HepG2 (cell line): ENCODE measurements around the gene DTD2. TPM values are rescaled to one million over a fixed set of nuclear protein-coding genes. Genes with fewer than 3 reads are reported as not detected.

ENCODE experiments used
- ATRX ChIP-seq: sonication (generic); formaldehyde crosslinking; IDR thresholded peaks from 2 replicates; pipeline ENCODE4 v1.4.0; 2020; ENCODE audit warnings: missing genetic modification reagents, borderline replicate concordance
- CEBPG ChIP-seq: IDR thresholded peaks from 2 replicates; pipeline ENCODE4 v1.6.1; 2016
- FOSL1 ChIP-seq: sonication (generic); formaldehyde crosslinking; IDR thresholded peaks from 2 replicates; pipeline ENCODE4 v1.9.0; 2021; ENCODE audit warnings: missing genetic modification reagents, borderline replicate concordance
- KLF16 ChIP-seq, 2 experiments: sonication (generic) in 1 of 2; formaldehyde crosslinking in 1 of 2; IDR thresholded peaks; 2 replicates each; pipeline versions ENCODE4 v1.6.1 to v1.8.0; 2016 to 2023; ENCODE audit warnings: missing genetic modification reagents in 2 of 2, missing compliant biosample characterization in 1 of 2
- MEIS2 ChIP-seq: sonication (generic); formaldehyde crosslinking; IDR thresholded peaks from 2 replicates; pipeline ENCODE4 v1.9.0; 2021; ENCODE audit warnings: mild to moderate bottlenecking, missing genetic modification reagents
- MIXL1 ChIP-seq: IDR thresholded peaks from 2 replicates; pipeline ENCODE4 v1.6.1; 2016
- MTA1 ChIP-seq: sonication (generic); formaldehyde crosslinking; IDR thresholded peaks from 2 replicates; pipeline ENCODE4 v1.4.0; 2020; ENCODE audit warnings: missing genetic modification reagents, mild to moderate bottlenecking, borderline replicate concordance
- NAIF1 ChIP-seq: sonication (generic); formaldehyde crosslinking; IDR thresholded peaks from 2 replicates; pipeline ENCODE4 v1.5.0; 2020; ENCODE audit warnings: mild to moderate bottlenecking, missing genetic modification reagents, borderline replicate concordance
- NCOA2 ChIP-seq: sonication (generic); formaldehyde crosslinking; IDR thresholded peaks from 2 replicates; pipeline ENCODE4 v1.8.0; 2022; ENCODE audit warnings: inconsistent platforms
- NFE2L1 ChIP-seq: sonication (generic); formaldehyde crosslinking; IDR thresholded peaks from 2 replicates; pipeline ENCODE4 v1.4.0; 2020; ENCODE audit warnings: missing genetic modification reagents, mild to moderate bottlenecking, borderline replicate concordance
- POLR2A ChIP-seq, 2 experiments: IDR thresholded peaks; 2 replicates each; pipeline ENCODE4 v1.6.1; 2011; ENCODE audit warnings: low read depth in 2 of 2, low read length in 2 of 2, mild to moderate bottlenecking in 1 of 2, moderate library complexity in 1 of 2; ENCODE audit not compliant: insufficient read depth in 1 of 2
- REPIN1 ChIP-seq: sonication (generic); formaldehyde crosslinking; IDR thresholded peaks from 2 replicates; pipeline ENCODE4 v1.8.0; 2022; ENCODE audit warnings: missing genetic modification reagents, low read depth, mild to moderate bottlenecking, borderline replicate concordance
- SRY ChIP-seq: sonication (generic); formaldehyde crosslinking; IDR thresholded peaks from 2 replicates; pipeline ENCODE4 v1.8.0; 2022; ENCODE audit warnings: mild to moderate bottlenecking, missing genetic modification reagents
- ZBTB21 ChIP-seq: sonication (generic); formaldehyde crosslinking; IDR thresholded peaks from 2 replicates; pipeline ENCODE4 v1.4.0; 2020; ENCODE audit warnings: missing genetic modification reagents
- ZNF232 ChIP-seq: sonication (generic); formaldehyde crosslinking; IDR thresholded peaks from 2 replicates; pipeline ENCODE4 v1.4.0; 2020; ENCODE audit warnings: missing genetic modification reagents, borderline replicate concordance
- ZNF34 ChIP-seq: sonication (generic); formaldehyde crosslinking; IDR thresholded peaks from 2 replicates; pipeline ENCODE4 v1.4.0; 2020; ENCODE audit warnings: mild to moderate bottlenecking, missing genetic modification reagents, borderline replicate concordance
- ZNF383 ChIP-seq: sonication (generic); formaldehyde crosslinking; IDR thresholded peaks from 2 replicates; pipeline ENCODE4 v1.4.0; 2020; ENCODE audit warnings: missing genetic modification reagents, mild to moderate bottlenecking, borderline replicate concordance
- ZNF432 ChIP-seq: sonication (generic); formaldehyde crosslinking; IDR thresholded peaks from 2 replicates; pipeline ENCODE4 v1.5.0; 2020; ENCODE audit warnings: missing genetic modification reagents, mild to moderate bottlenecking, borderline replicate concordance
- ZNF446 ChIP-seq: sonication (generic); formaldehyde crosslinking; IDR thresholded peaks from 2 replicates; pipeline ENCODE4 v1.5.0; 2020; ENCODE audit warnings: mild to moderate bottlenecking, missing genetic modification reagents
- ZNF607 ChIP-seq: sonication (generic); formaldehyde crosslinking; IDR thresholded peaks from 2 replicates; pipeline ENCODE4 v1.5.1; 2020; ENCODE audit warnings: missing genetic modification reagents, mild to moderate bottlenecking, borderline replicate concordance
- ZNF792 ChIP-seq: IDR thresholded peaks from 2 replicates; pipeline ENCODE4 v1.6.1; 2016
- polyA plus RNA-seq, 8 experiments: library from polyadenylated mRNA; depleted of rRNA in 3 of 8; stranded (reverse) in 7 of 8; unstranded in 1 of 8; fragments of >200 nt; fragmentation: Illumina TruSeq in 4 of 8; extraction: Trizol in 4 of 8; gene quantifications; 2 replicates each; pipeline versions ENCODE4 v1.2.1 to v1.2.3, GENCODE V29; 2011 to 2016; ENCODE audit warnings: low read depth in 4 of 8, missing spikeins in 1 of 8, mixed read lengths in 1 of 8; ENCODE audit not compliant: insufficient read depth in 1 of 8
- total RNA-seq, 5 experiments: library from RNA; depleted of rRNA; stranded (reverse); fragments of >200 nt; fragmentation: Illumina TruSeq; extraction: Trizol; gene quantifications; 2 replicates each; pipeline ENCODE4 v1.2.3, GENCODE V29; 2016; ENCODE audit warnings: low read depth in 1 of 5
- TF ChIP-seq, protein P1 (sequence below): sonication (generic); formaldehyde crosslinking; IDR thresholded peaks from 2 replicates; pipeline ENCODE4 v1.5.0; 2020; ENCODE audit warnings: mild to moderate bottlenecking, missing genetic modification reagents, borderline replicate concordance
- TF ChIP-seq, protein P2 (sequence below): sonication (generic); formaldehyde crosslinking; IDR thresholded peaks from 2 replicates; pipeline ENCODE4 v1.4.0; 2020; ENCODE audit warnings: missing genetic modification reagents, mild to moderate bottlenecking, borderline replicate concordance
- TF ChIP-seq, protein P3 (sequence below): sonication (generic); formaldehyde crosslinking; IDR thresholded peaks from 2 replicates; pipeline ENCODE4 v1.4.0; 2020; ENCODE audit warnings: missing genetic modification reagents

The DTD2 gene
- total and polyA plus RNA-seq, 2 of the 13 experiments (the other 11 are each of a cell fraction or from before 2014, with no cell fraction given) = 22.3 to 49.8 TPM

DNA sequence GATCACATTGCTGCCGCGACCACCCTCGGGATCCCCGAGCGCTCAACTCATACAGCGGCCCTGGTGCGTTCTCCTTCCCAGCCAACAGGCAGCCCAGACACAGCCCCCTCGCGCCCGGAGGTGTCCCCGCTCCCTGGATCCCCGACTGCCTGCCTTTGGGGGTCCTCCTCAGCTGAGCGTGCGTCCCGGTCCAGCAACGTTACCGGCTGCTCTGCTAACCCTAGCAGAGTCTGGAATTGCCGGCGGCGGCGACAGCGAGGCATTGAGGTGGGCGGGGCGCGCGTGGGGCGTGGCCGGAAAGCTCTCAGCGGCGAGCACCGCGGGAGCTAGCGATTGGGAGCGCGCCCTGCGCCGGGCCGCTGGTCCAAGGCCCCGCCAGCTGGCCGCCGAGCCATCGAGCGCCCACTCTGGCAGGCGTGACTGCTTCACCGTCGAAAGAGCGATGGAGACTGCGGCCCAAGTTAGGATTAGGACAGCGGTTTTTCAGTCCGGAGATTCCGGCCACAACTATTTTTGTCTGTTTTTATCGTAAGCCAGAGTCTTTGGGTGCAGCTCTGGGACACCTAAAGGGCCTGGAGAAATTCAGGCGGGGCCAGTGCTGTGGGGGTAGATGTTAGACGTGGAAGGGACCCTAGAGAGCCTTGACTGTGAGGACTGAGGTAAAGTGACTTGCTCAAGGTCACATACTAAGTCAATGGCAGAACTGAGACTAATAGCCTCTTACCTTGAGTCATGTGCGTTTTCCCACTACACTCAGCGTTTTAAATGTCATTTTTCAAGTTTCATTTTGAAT lies 36.8 kb downstream of the DTD2 start, which contains the start of gene HEATR5A (continued):
- peak; percentile 61 for TF ChIP-seq CEBPG (CRISPR knock-in tag)
- TF ChIP-seq, protein P1, sequence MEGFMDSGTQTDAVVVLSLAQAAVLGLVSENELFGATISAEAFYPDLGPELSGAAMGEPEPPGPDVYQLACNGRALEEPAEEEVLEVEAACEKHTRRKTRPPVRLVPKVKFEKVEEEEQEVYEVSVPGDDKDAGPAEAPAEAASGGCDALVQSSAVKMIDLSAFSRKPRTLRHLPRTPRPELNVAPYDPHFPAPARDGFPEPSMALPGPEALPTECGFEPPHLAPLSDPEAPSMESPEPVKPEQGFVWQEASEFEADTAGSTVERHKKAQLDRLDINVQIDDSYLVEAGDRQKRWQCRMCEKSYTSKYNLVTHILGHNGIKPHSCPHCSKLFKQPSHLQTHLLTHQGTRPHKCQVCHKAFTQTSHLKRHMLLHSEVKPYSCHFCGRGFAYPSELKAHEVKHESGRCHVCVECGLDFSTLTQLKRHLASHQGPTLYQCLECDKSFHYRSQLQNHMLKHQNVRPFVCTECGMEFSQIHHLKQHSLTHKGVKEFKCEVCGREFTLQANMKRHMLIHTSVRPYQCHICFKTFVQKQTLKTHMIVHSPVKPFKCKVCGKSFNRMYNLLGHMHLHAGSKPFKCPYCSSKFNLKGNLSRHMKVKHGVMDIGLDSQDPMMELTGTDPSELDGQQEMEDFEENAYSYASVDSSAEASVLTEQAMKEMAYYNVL (CRISPR knock-in tag) = peak; percentile 72; the same call in 1 of the 2 replicates
- peak; percentile 100 for TF ChIP-seq REPIN1 (CRISPR knock-in tag)
- TF ChIP-seq NFE2L1 (CRISPR knock-in tag) = peak; percentile 76; the same call in 1 of the 2 replicates
- peak in 1 of 2 experiments; percentile 99; a peak in 2 of 4 replicates for TF ChIP-seq POLR2A (IDR thresholded peaks at IDR 0.05; ENCODE audit: insufficient read depth in 1 of 2, low read depth in 2 of 2, low read length in 2 of 2)
- peak; percentile 99 for TF ChIP-seq ZNF607
- peak; percentile 81 for TF ChIP-seq NCOA2 (CRISPR knock-in tag)
- 0 out of 2 replicates have a peak, but pooled peaks have one; percentile 6 for TF ChIP-seq ZNF446 (CRISPR knock-in tag)
- TF ChIP-seq, protein P2, sequence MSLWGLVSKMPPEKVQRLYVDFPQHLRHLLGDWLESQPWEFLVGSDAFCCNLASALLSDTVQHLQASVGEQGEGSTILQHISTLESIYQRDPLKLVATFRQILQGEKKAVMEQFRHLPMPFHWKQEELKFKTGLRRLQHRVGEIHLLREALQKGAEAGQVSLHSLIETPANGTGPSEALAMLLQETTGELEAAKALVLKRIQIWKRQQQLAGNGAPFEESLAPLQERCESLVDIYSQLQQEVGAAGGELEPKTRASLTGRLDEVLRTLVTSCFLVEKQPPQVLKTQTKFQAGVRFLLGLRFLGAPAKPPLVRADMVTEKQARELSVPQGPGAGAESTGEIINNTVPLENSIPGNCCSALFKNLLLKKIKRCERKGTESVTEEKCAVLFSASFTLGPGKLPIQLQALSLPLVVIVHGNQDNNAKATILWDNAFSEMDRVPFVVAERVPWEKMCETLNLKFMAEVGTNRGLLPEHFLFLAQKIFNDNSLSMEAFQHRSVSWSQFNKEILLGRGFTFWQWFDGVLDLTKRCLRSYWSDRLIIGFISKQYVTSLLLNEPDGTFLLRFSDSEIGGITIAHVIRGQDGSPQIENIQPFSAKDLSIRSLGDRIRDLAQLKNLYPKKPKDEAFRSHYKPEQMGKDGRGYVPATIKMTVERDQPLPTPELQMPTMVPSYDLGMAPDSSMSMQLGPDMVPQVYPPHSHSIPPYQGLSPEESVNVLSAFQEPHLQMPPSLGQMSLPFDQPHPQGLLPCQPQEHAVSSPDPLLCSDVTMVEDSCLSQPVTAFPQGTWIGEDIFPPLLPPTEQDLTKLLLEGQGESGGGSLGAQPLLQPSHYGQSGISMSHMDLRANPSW (CRISPR knock-in tag) = peak; percentile 93
- TF ChIP-seq SRY (CRISPR knock-in tag) = peak; percentile 100
- peak; percentile 67; the same call in 1 of the 2 replicates for TF ChIP-seq ZBTB21 (CRISPR knock-in tag)
- TF ChIP-seq ZNF432 (CRISPR knock-in tag) = 0 out of 2 replicates have a peak, but pooled peaks have one; percentile 85
- peak; percentile 97 for TF ChIP-seq ZNF792 (CRISPR knock-in tag)
- TF ChIP-seq MTA1 = peak; percentile 97
- peak; percentile 93 for TF ChIP-seq MEIS2 (CRISPR knock-in tag)
- TF ChIP-seq NAIF1 (CRISPR knock-in tag) = peak; percentile 89
- TF ChIP-seq FOSL1 (CRISPR knock-in tag) = peak; percentile 39; the same call in 1 of the 2 replicates
- TF ChIP-seq, protein P3, sequence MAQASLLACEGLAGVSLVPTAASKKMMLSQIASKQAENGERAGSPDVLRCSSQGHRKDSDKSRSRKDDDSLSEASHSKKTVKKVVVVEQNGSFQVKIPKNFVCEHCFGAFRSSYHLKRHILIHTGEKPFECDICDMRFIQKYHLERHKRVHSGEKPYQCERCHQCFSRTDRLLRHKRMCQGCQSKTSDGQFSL (CRISPR knock-in tag) = peak; percentile 89
- peak; percentile 92 for TF ChIP-seq MIXL1
- TF ChIP-seq ATRX (CRISPR knock-in tag) = 0 out of 2 replicates have a peak, but pooled peaks have one; percentile 66
- TF ChIP-seq ZNF34 = peak; percentile 100
- TF ChIP-seq KLF16 (CRISPR knock-in tag; IDR thresholded peaks at IDR 0.05) = peak; percentile 88 to 100; a peak in 3 of 4 replicates
- peak; percentile 100; the same call in 1 of the 2 replicates for TF ChIP-seq ZNF383
- TF ChIP-seq ZNF232 (CRISPR knock-in tag) = peak; percentile 85
